ENCODE results near the gene UPK1A. TPM values are rescaled to one million over a fixed set of nuclear protein-coding genes. Genes with fewer than 3 reads are reported as not detected.

UPK1A gene
- total RNA-seq, 1 experiment from 2014 or later = 1.6 TPM

GRCh38 chr19:35702223-35703012 lies 36.1 kb downstream of the UPK1A start (continued):
- no peak for TF ChIP-seq ZBTB43 (CRISPR knock-in tag; IDR thresholded peaks at IDR 0.05)
- no peak for TF ChIP-seq CDX4 (CRISPR knock-in tag; IDR thresholded peaks at IDR 0.05; ENCODE audit: borderline replicate concordance)
- TF ChIP-seq E2F5 (CRISPR knock-in tag; IDR thresholded peaks at IDR 0.05) = peak; percentile 52; the same call in 1 of the 2 replicates
- no peak; the same call in 1 of the 2 replicates for TF ChIP-seq ZNF263 (CRISPR knock-in tag; IDR thresholded peaks at IDR 0.05; ENCODE audit: low read depth)
- TF ChIP-seq ZNF532 (CRISPR knock-in tag; IDR thresholded peaks at IDR 0.05; ENCODE audit: borderline replicate concordance) = no peak
- no peak for TF ChIP-seq FOXP4 (CRISPR knock-in tag; IDR thresholded peaks at IDR 0.05)
- TF ChIP-seq FOXJ3 (CRISPR knock-in tag; IDR thresholded peaks at IDR 0.05; ENCODE audit: borderline replicate concordance) = no peak
- TF ChIP-seq PRDM15 (CRISPR knock-in tag; IDR thresholded peaks at IDR 0.05) = 0 out of 2 replicates have a peak, but pooled peaks have one; percentile 24

- DNase-seq (ENCODE audit: low spot score) (peak; percentile 45), ATAC-seq (no peak; the same call in 1 of the 2 replicates)
- Mint-ChIP-seq H3K4me3 (peak overlapping the region; percentile 85; the same call in 1 of the 2 replicates), H3K4me1 (no peaks in the 10 kb centered on the region; the same call in 1 of the 2 replicates), H3K27ac (no peak overlapping the region), H3K27me3 (ENCODE audit: low read depth) (peaks cover 44% of the 10 kb centered on the region), H3K9me3 (peaks cover 5% of the 10 kb centered on the region), H3K36me3 (no peaks in the 10 kb centered on the region)
- POLR2A ChIA-PET = interaction anchor here (1.3 to 3.1 kb wide), 3 partner anchors 10 to 146 kb away, joined by 4 to 14 read pairs (median 4); no protein-coding TSS in a partner anchor
- CTCF ChIA-PET = interaction anchor here (1.0 to 2.8 kb wide), 9 partner anchors 9 to 154 kb away, joined by 3 to 16 read pairs (median 8); partner anchors contain the start of gene COX6B1
- TF ChIP-seq NFYB (CRISPR knock-in tag; conservative IDR thresholded peaks at IDR 0.05; ENCODE audit: low read depth) = peak; percentile 64
- no peak for TF ChIP-seq ATF1 (CRISPR knock-in tag; IDR thresholded peaks at IDR 0.05)
Measured at GRCh38 chr19:35703343-35703742, 37.0 kb downstream of the UPK1A start.
